Mesenchymal stem cell (in vitro differentiated cells and primary cell): ENCODE measurements around the gene FOXJ1.

Experiments used
- DNase-seq: peaks from one replicate; pipeline ENCODE4 v3.0.0-alpha.2; 2013
- H2AFZ ChIP-seq: one replicate; pipeline ENCODE4 v1.6.1; 2013; ENCODE audit warnings: low read depth, mild to moderate bottlenecking, control low read depth, inconsistent platforms, low read length, moderate library complexity
- H2AK5ac ChIP-seq: 2 replicates; pipeline ENCODE4 v1.6.1; 2013; ENCODE audit warnings: low read length, moderate library complexity, mild to moderate bottlenecking, inconsistent platforms; ENCODE audit not compliant: severe bottlenecking
- H2BK120ac ChIP-seq: one replicate; pipeline ENCODE4 v1.6.1; 2013; ENCODE audit warnings: low read depth, mild to moderate bottlenecking, inconsistent platforms, low read length, moderate library complexity
- H2BK12ac ChIP-seq, 2 experiments: one replicate each; pipeline ENCODE4 v1.6.1; 2013; ENCODE audit warnings: inconsistent platforms in 2 of 2, low read length in 2 of 2, mild to moderate bottlenecking in 2 of 2, moderate library complexity in 2 of 2, control low read depth in 1 of 2
- H2BK15ac ChIP-seq: one replicate; pipeline ENCODE4 v1.6.1; 2013; ENCODE audit warnings: mild to moderate bottlenecking, low read depth, inconsistent platforms; ENCODE audit not compliant: poor library complexity, severe bottlenecking
- H2BK5ac ChIP-seq: 2 replicates; pipeline ENCODE4 v1.6.1; 2013; ENCODE audit warnings: low read depth, mild to moderate bottlenecking, low read length, control low read depth, inconsistent platforms; ENCODE audit not compliant: poor library complexity, severe bottlenecking
- H3K14ac ChIP-seq, 2 experiments: one replicate each; pipeline ENCODE4 v1.6.1; 2013; ENCODE audit warnings: inconsistent platforms in 2 of 2, low read length in 2 of 2, control low read depth in 1 of 2, mild to moderate bottlenecking in 1 of 2, moderate library complexity in 1 of 2
- H3K18ac ChIP-seq, 2 experiments: one replicate each; pipeline ENCODE4 v1.6.1; 2013; ENCODE audit warnings: inconsistent platforms in 2 of 2, low read length in 2 of 2, control low read depth in 1 of 2, low read depth in 1 of 2, mild to moderate bottlenecking in 1 of 2
- H3K23ac ChIP-seq, 2 experiments: one replicate each; pipeline ENCODE4 v1.6.1; 2013; ENCODE audit warnings: inconsistent platforms in 2 of 2, low read length in 2 of 2, mild to moderate bottlenecking in 2 of 2, moderate library complexity in 2 of 2, control low read depth in 1 of 2
- H3K27ac ChIP-seq: 2 replicates; pipeline ENCODE4 v1.5.1; 2013; ENCODE audit warnings: mild to moderate bottlenecking, moderate library complexity, low read length, control low read depth, inconsistent platforms; ENCODE audit not compliant: poor library complexity, severe bottlenecking
- H3K27me3 ChIP-seq, 2 experiments: 2 replicates each; pipeline versions ENCODE4 v1.6.1 to v1.7.0; 2013; ENCODE audit warnings: low read length in 2 of 2, mild to moderate bottlenecking in 2 of 2, moderate library complexity in 2 of 2, control low read depth in 1 of 2, inconsistent platforms in 1 of 2; ENCODE audit not compliant: control insufficient read depth in 1 of 2, insufficient read depth in 1 of 2
- H3K36me3 ChIP-seq, 2 experiments: 2 replicates each; pipeline versions ENCODE4 v1.6.1 to v1.7.0; 2013; ENCODE audit warnings: low read length in 2 of 2, control low read depth in 1 of 2, inconsistent platforms in 1 of 2, low read depth in 1 of 2, mild to moderate bottlenecking in 1 of 2; ENCODE audit not compliant: insufficient read depth in 2 of 2, control insufficient read depth in 1 of 2
- H3K4ac ChIP-seq, 2 experiments: one replicate each; pipeline ENCODE4 v1.6.1; 2013; ENCODE audit warnings: inconsistent platforms in 2 of 2, low read length in 2 of 2, mild to moderate bottlenecking in 2 of 2, moderate library complexity in 2 of 2, control low read depth in 1 of 2, low read depth in 1 of 2
- H3K4me1 ChIP-seq: 2 replicates; pipeline ENCODE4 v1.6.1; 2013; ENCODE audit warnings: low read depth, low read length, control low read depth; ENCODE audit not compliant: control insufficient read depth, insufficient read depth
- H3K4me2 ChIP-seq: 2 replicates; pipeline ENCODE4 v1.6.1; 2013; ENCODE audit warnings: low read length, mild to moderate bottlenecking, inconsistent platforms; ENCODE audit not compliant: poor library complexity, severe bottlenecking
- H3K4me3 ChIP-seq, 2 experiments: 2 replicates each; pipeline versions ENCODE4 v1.5.1 to v1.7.0; 2013; ENCODE audit warnings: low read length in 2 of 2, mild to moderate bottlenecking in 2 of 2, control low read depth in 1 of 2, low read depth in 1 of 2; ENCODE audit not compliant: insufficient read depth in 1 of 2
- H3K79me1 ChIP-seq: replicated peaks from 2 replicates; pipeline ENCODE4 v1.6.1; 2013; ENCODE audit warnings: mild to moderate bottlenecking, control low read depth, low read length, inconsistent platforms; ENCODE audit not compliant: poor library complexity, severe bottlenecking
- H3K9ac ChIP-seq: 2 replicates; pipeline ENCODE4 v1.7.0; 2013; ENCODE audit warnings: mild to moderate bottlenecking, low read length, moderate library complexity
- H3K9me3 ChIP-seq: 2 replicates; pipeline ENCODE4 v1.7.0; 2013; ENCODE audit warnings: mild to moderate bottlenecking, low read length; ENCODE audit not compliant: control insufficient read depth
- H4K8ac ChIP-seq: one replicate; pipeline ENCODE4 v1.6.1; 2013; ENCODE audit warnings: inconsistent platforms, mild to moderate bottlenecking, low read length, moderate library complexity
- H4K91ac ChIP-seq: one replicate; pipeline ENCODE4 v1.6.1; 2013; ENCODE audit warnings: mild to moderate bottlenecking, low read length, inconsistent platforms
- WGBS: methylation state at CpG from one replicate; pipeline ENCODE4 v1.1.7; 2013; ENCODE audit warnings: mixed read lengths; 5-methylcytosine and 5-hydroxymethylcytosine counted together

Gene FOXJ1

GRCh38 chr17:76134911-76135809 lies 5.9 kb downstream of the FOXJ1 start:
- Histone ChIP-seq H3K4me1 (peaks cover 63% of the 10 kb centered on the region), H3K23ac (peak overlapping the region in 1 of 2 experiments; percentile 65), H2AK5ac (peak overlapping the region; percentile 33), H2BK120ac (no peak overlapping the region), H3K4ac (no peak overlapping the region), H2BK12ac (no peak overlapping the region), H3K9me3 (no peaks in the 10 kb centered on the region), H3K4me3 (no peak overlapping the region), H3K79me1 (no peaks in the 10 kb centered on the region), H2BK15ac (no peak overlapping the region), H3K27me3 (peaks cover 0 to 99% of the 10 kb centered on the region in 2 experiments), H3K4me2 (no peak overlapping the region), H3K36me3 (no peaks in the 10 kb centered on the region), H4K91ac (no peak overlapping the region), H3K27ac (no peak overlapping the region), H3K9ac (no peak overlapping the region), H4K8ac (no peak overlapping the region), H2BK5ac (no peak overlapping the region), H2AFZ (no peak overlapping the region), H3K18ac (no peak overlapping the region), H3K14ac (peak overlapping the region in 1 of 2 experiments; percentile 11)
- no peak for DNase-seq
- 16% methylated on average over 19 of the region's 22 CpGs for WGBS

- H3K4me3 ChIP-seq: no peak overlapping the region
- no peak overlapping the region for H3K18ac ChIP-seq
- no peak overlapping the region for H2BK5ac ChIP-seq
- H3K14ac ChIP-seq: no peak overlapping the region
- H3K4me1 ChIP-seq: peaks cover 40% of the 10 kb centered on the region
- H3K27ac ChIP-seq: no peak overlapping the region
- no peak overlapping the region for H2AK5ac ChIP-seq
- no peak overlapping the region for H4K8ac ChIP-seq
- H4K91ac ChIP-seq: no peak overlapping the region
- H2BK120ac ChIP-seq: no peak overlapping the region
- 17% methylated on average over 13 of the region's 21 CpGs for WGBS
- H3K9me3 ChIP-seq: no peaks in the 10 kb centered on the region
- no peak overlapping the region for H3K23ac ChIP-seq
- H3K36me3 ChIP-seq: no peaks in the 10 kb centered on the region
- DNase-seq: no peak
- H2BK12ac ChIP-seq: no peak overlapping the region
- no peak overlapping the region for H2BK15ac ChIP-seq
- H2AFZ ChIP-seq: no peak overlapping the region
- no peak overlapping the region for H3K4ac ChIP-seq
- H3K79me1 ChIP-seq: no peaks in the 10 kb centered on the region
- no peak overlapping the region for H3K4me2 ChIP-seq
- peaks cover 0 to 82% of the 10 kb centered on the region in 2 experiments for H3K27me3 ChIP-seq
- H3K9ac ChIP-seq: no peak overlapping the region
Observed at GRCh38 chr17:76132574-76133338, 8.3 kb downstream of the FOXJ1 start.

- no peak overlapping the region for H4K8ac ChIP-seq
- H3K9me3 ChIP-seq: no peaks in the 10 kb centered on the region
- H2BK120ac ChIP-seq: no peak overlapping the region
- H3K23ac ChIP-seq: peak overlapping the region in 1 of 2 experiments; percentile 15
- H3K14ac ChIP-seq: no peak overlapping the region
- H2AFZ ChIP-seq: no peak overlapping the region
- H4K91ac ChIP-seq: no peak overlapping the region
- peaks cover 32% of the 10 kb centered on the region for H3K4me1 ChIP-seq
- 24% methylated on average over 17 of the region's 21 CpGs for WGBS
- H2BK12ac ChIP-seq: no peak overlapping the region
- H3K27ac ChIP-seq: no peak overlapping the region
- no peak overlapping the region for H3K4me2 ChIP-seq
- no peaks in the 10 kb centered on the region for H3K79me1 ChIP-seq
- no peak overlapping the region for H3K4me3 ChIP-seq
- H2BK5ac ChIP-seq: no peak overlapping the region
- no peak overlapping the region for H2BK15ac ChIP-seq
- no peak overlapping the region for H3K4ac ChIP-seq
- peak overlapping the region; percentile 61 for H2AK5ac ChIP-seq
- H3K27me3 ChIP-seq: peaks cover 0 to 77% of the 10 kb centered on the region in 2 experiments
- H3K18ac ChIP-seq: no peak overlapping the region
- H3K36me3 ChIP-seq: no peaks in the 10 kb centered on the region
- no peak overlapping the region for H3K9ac ChIP-seq
- DNase-seq: no peak
Observed at GRCh38 chr17:76131692-76132573, 9.1 kb downstream of the FOXJ1 start.
